Activated CD4-positive, alpha-beta T cell treated with anti-CD3 and anti-CD28 coated beads for 4 hours (primary cell): ENCODE results near the gene FXYD1.

Experiments
- DNase-seq, 2 donors: peaks; one replicate each; pipeline ENCODE4 v3.0.0-alpha.2; 2020

Gene FXYD1

GRCh38 chr19:35165200-35166058 lies 26.8 kb downstream of the FXYD1 start:
- DNase-seq: no peak

GRCh38 chr19:35166100-35167063 lies 27.8 kb downstream of the FXYD1 start:
- no peak for DNase-seq

- no peak for DNase-seq
Measured at GRCh38 chr19:35167251-35168119, 28.9 kb downstream of the FXYD1 start.

- no peak for DNase-seq
Measured at GRCh38 chr19:35168196-35168595, 29.6 kb downstream of the FXYD1 start.

GRCh38 chr19:35169221-35169995 lies 30.8 kb downstream of the FXYD1 start:
- no peak for DNase-seq

- no peak for DNase-seq
Measured at GRCh38 chr19:35170359-35171061, 31.9 kb downstream of the FXYD1 start.

GRCh38 chr19:35171730-35172129 lies 33.1 kb downstream of the FXYD1 start:
- no peak for DNase-seq

GRCh38 chr19:35174226-35174625 lies 35.6 kb downstream of the FXYD1 start:
- DNase-seq: no peak

GRCh38 chr19:35176181-35176570 lies 37.6 kb downstream of the FXYD1 start:
- DNase-seq: no peak

GRCh38 chr19:35177377-35178274 lies 39.0 kb downstream of the FXYD1 start:
- no peak for DNase-seq

- DNase-seq: no peak
Measured at GRCh38 chr19:35178701-35179100, 40.1 kb downstream of the FXYD1 start.

GRCh38 chr19:35179830-35180229 lies 41.2 kb downstream of the FXYD1 start:
- DNase-seq: no peak

GRCh38 chr19:35181387-35181786 lies 42.8 kb downstream of the FXYD1 start:
- no peak for DNase-seq

- no peak for DNase-seq
Measured at GRCh38 chr19:35184267-35184666, 45.6 kb downstream of the FXYD1 start.

- no peak for DNase-seq
Measured at GRCh38 chr19:35184884-35185283, 46.3 kb downstream of the FXYD1 start.
